Mucosa of rectum (tissue), 2 donors: Measurements from ENCODE around the gene ZNF775.

Source experiments
- H3K27ac ChIP-seq, 2 donors: one replicate each; pipeline ENCODE4 v1.7.0; 2013; ENCODE audit warnings: inconsistent platforms in 2 of 2, low read depth in 2 of 2, low read length in 2 of 2
- H3K27me3 ChIP-seq, 2 donors: one replicate each; pipeline ENCODE4 v1.7.0; 2013; ENCODE audit warnings: low read length in 2 of 2; ENCODE audit not compliant: control insufficient read depth in 2 of 2, insufficient read depth in 2 of 2
- H3K36me3 ChIP-seq, 2 donors: one replicate each; pipeline ENCODE4 v1.7.0; 2013; ENCODE audit warnings: low read length in 2 of 2; ENCODE audit not compliant: control insufficient read depth in 2 of 2, insufficient read depth in 2 of 2
- H3K4me1 ChIP-seq, 2 donors: one replicate each; pipeline ENCODE4 v1.7.0; 2013; ENCODE audit warnings: low read length in 2 of 2, mild to moderate bottlenecking in 1 of 2; ENCODE audit not compliant: control insufficient read depth in 2 of 2, insufficient read depth in 2 of 2
- H3K4me3 ChIP-seq, 2 donors: one replicate each; pipeline ENCODE4 v1.7.0; 2013; ENCODE audit warnings: low read length in 2 of 2
- H3K9ac ChIP-seq, 2 donors: one replicate each; pipeline ENCODE4 v1.7.0; 2013; ENCODE audit warnings: low read length in 2 of 2, low read depth in 1 of 2, mild to moderate bottlenecking in 1 of 2
- H3K9me3 ChIP-seq, 2 donors: one replicate each; pipeline ENCODE4 v1.7.0; 2013; ENCODE audit warnings: low read length in 2 of 2; ENCODE audit not compliant: control insufficient read depth in 2 of 2
- donor health status: healthy.
- donor health status: Normal muscosa, but diverticular disease.

ZNF775 gene

GRCh38 chr7:150410680-150411346 lies 31.7 kb downstream of the ZNF775 start:
- Histone ChIP-seq H3K27ac (no peak overlapping the region), H3K4me1 (peaks cover 14% of the 10 kb centered on the region in 2 donors), H3K36me3 (peaks cover 6 to 27% of the 10 kb centered on the region in 2 donors), H3K9ac (no peak overlapping the region), H3K27me3 (no peaks in the 10 kb centered on the region), H3K4me3 (no peak overlapping the region), H3K9me3 (no peaks in the 10 kb centered on the region)

DNA sequence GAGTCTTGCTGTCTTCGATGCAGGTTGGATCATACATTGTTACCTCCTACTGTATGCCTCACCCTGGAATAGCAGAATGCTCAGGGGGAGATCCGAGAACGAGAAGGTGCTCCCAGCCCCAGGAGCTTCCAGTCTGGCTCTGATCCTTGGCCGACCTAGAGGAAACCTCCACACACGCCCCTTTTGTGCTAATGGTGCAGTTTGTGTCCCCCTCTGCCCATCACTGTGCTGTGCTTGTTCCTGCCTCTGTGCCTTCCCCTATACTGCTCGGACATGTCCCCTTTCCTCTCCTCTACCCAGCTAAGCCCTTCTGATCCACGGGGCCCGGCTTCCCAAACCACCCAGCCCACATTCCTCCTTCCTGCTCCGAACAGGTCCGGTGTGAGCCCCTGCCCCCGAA lies 32.5 kb downstream of the ZNF775 start:
- H3K4me1 ChIP-seq: peaks cover 6% of the 10 kb centered on the region in 2 donors
- H3K9me3 ChIP-seq: no peaks in the 10 kb centered on the region
- H3K36me3 ChIP-seq: peaks cover 6 to 27% of the 10 kb centered on the region in 2 donors
- H3K4me3 ChIP-seq: no peak overlapping the region
- no peak overlapping the region for H3K9ac ChIP-seq
- H3K27me3 ChIP-seq: no peaks in the 10 kb centered on the region
- no peak overlapping the region for H3K27ac ChIP-seq

DNA sequence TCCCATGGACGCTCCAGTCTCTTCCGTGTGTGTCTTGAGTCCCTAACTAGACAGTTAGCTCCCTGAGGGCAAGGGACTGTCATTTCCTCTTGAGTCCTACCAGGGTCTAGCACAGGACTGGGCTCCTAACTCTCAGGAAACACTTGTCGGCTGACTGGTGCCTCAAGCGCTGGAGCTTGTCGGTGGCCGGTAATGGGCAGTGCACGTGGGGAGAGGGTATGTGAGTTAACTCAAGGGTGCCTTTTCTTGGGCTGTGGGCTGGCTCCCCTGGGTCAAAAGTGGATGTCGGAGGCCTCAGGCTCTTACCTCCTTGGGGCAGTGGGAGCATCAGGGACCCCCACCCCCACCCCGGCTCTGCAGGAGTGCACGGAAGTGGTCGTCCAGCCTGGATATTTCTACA lies 32.9 kb downstream of the ZNF775 start:
- Histone ChIP-seq H3K4me1 (peaks cover 3 to 5% of the 10 kb centered on the region in 2 donors), H3K27ac (no peak overlapping the region), H3K4me3 (no peak overlapping the region)

DNA sequence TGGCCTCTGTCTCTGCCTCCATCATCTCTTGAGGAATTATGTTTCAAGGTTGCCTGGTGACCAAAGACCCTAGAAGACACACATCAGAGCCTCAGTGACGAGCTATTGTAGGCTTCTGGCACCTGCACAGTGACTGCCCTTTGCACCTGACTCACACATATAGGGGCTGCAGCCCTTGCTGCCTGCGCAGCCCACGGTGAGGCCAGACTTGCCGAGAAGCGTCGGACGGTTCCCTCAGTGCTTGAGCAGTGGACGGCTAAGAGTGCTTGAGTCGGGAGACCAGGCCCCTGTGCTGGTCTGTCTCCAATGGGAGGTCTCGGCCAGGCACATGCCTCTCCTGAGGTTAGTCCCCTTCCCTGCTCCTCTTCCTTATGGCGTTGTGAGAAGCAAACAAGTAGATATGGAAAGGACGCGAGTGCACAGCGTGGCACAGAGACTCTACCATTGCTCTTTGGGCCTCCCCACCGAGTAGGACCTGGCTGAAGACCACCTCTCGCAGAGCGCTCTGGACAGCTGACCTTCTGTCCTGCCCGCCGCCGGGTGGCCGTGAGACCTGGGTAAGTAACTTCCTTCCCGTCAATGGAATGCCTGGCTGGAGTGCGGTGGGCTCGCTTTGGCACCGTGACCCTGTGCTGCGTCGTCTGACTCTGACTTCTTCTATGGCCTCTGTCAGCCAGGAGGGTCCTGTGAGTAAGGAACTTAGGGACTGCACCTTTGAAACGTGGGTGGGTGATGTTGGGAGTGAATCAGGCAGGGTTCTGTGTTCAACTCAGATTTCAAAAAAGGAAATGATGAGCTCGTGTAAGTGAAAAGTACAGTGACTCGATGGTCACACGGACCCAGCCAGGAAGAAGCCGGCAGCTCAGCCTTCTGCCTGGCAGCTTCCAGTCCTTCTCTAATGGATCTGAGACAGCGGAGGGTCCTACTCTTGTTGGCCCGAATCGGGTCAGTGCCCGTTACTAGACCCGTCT lies 33.7 kb downstream of the ZNF775 start:
- H3K27ac ChIP-seq: no peak overlapping the region
- H3K27me3 ChIP-seq: no peaks in the 10 kb centered on the region
- no peaks in the 10 kb centered on the region for H3K9me3 ChIP-seq
- peaks cover 6 to 25% of the 10 kb centered on the region in 2 donors for H3K36me3 ChIP-seq
- no peak overlapping the region for H3K4me3 ChIP-seq
- H3K4me1 ChIP-seq: peaks cover 0 to 3% of the 10 kb centered on the region in 2 donors
- no peak overlapping the region for H3K9ac ChIP-seq

More for the DNA sequence above, 32.9 kb downstream of the ZNF775 start:
- peaks cover 6 to 27% of the 10 kb centered on the region in 2 donors for H3K36me3 ChIP-seq
- H3K27me3 ChIP-seq: no peaks in the 10 kb centered on the region
- H3K9me3 ChIP-seq: no peaks in the 10 kb centered on the region
- no peak overlapping the region for H3K9ac ChIP-seq

DNA sequence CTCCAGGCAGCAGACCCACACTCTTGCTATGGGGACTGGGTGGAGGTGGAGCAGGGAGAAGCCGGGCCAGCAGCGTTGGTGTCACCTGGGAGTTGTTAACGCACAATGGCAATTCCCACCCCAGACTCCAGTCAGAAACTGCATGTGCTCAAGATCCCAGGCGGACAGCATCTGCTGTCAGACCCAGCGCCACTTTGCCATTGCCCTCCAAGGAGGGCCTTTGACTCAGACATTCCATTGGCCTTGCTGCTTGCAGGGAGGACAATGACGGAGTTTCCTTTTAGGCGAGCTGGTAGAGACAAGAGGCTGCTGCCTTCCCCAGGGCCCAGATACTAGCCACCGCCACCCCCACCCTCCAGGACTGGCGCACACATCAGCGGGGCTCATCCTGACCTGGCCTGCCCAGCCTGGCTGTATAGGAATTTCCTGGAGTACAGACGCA lies 34.5 kb downstream of the ZNF775 start:
- H3K4me1 ChIP-seq: no peaks in the 10 kb centered on the region
- H3K27me3 ChIP-seq: no peaks in the 10 kb centered on the region
- H3K9me3 ChIP-seq: no peaks in the 10 kb centered on the region
- H3K27ac ChIP-seq: no peak overlapping the region
- H3K4me3 ChIP-seq: no peak overlapping the region
- H3K36me3 ChIP-seq: peaks cover 5 to 23% of the 10 kb centered on the region in 2 donors
- H3K9ac ChIP-seq: no peak overlapping the region

- Histone ChIP-seq H3K27me3 (no peaks in the 10 kb centered on the region), H3K4me1 (no peaks in the 10 kb centered on the region), H3K9ac (no peak overlapping the region), H3K9me3 (no peaks in the 10 kb centered on the region), H3K27ac (no peak overlapping the region), H3K36me3 (peaks cover 0 to 14% of the 10 kb centered on the region in 2 donors), H3K4me3 (no peak overlapping the region)
These were observed 36.3 kb downstream of the ZNF775 start for GRCh38 chr7:150415161-150416153.

- peaks cover 0 to 5% of the 10 kb centered on the region in 2 donors for H3K4me1 ChIP-seq
- no peak overlapping the region for H3K27ac ChIP-seq
- H3K9ac ChIP-seq: no peak overlapping the region
- no peaks in the 10 kb centered on the region for H3K27me3 ChIP-seq
- no peak overlapping the region for H3K4me3 ChIP-seq
- peaks cover 0 to 4% of the 10 kb centered on the region in 2 donors for H3K36me3 ChIP-seq
- H3K9me3 ChIP-seq: no peaks in the 10 kb centered on the region
These were observed 38.1 kb downstream of the ZNF775 start for GRCh38 chr7:150417239-150417638.

GRCh38 chr7:150417863-150418262 lies 38.7 kb downstream of the ZNF775 start:
- Histone ChIP-seq H3K4me1 (peaks cover 0 to 5% of the 10 kb centered on the region in 2 donors), H3K27me3 (no peaks in the 10 kb centered on the region), H3K9ac (no peak overlapping the region), H3K27ac (no peak overlapping the region), H3K9me3 (no peaks in the 10 kb centered on the region), H3K4me3 (no peak overlapping the region), H3K36me3 (peaks cover 0 to 2% of the 10 kb centered on the region in 2 donors)

DNA sequence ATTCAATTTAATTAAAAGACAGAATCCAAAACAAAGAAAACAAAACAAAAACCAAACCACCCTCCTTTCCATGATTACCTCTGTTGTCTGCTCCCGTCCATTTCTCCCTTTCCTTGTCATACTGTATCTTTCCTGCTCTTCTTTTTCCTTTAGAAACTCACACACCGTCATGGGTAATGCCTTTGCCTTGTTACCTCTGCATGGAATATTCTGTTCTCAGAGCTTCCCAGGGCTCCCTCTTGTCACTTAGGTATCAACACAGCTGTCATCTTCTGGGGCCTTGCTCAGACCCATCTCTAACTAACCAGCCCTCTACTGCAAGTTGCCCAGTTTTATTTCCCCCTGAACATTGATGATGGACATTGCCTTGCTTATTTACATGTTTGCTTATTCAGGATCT lies 41.1 kb downstream of the ZNF775 start:
- H3K4me1 ChIP-seq: peaks cover 0 to 5% of the 10 kb centered on the region in 2 donors
- H3K27me3 ChIP-seq: no peaks in the 10 kb centered on the region
- H3K27ac ChIP-seq: no peak overlapping the region
- H3K9ac ChIP-seq: no peak overlapping the region
- no peaks in the 10 kb centered on the region for H3K36me3 ChIP-seq
- H3K4me3 ChIP-seq: no peak overlapping the region
- H3K9me3 ChIP-seq: no peaks in the 10 kb centered on the region
